ENCODE data around the gene SLC39A11. TPM values are rescaled to one million over a fixed set of nuclear protein-coding genes. Genes with fewer than 3 reads are reported as not detected.

The SLC39A11 gene
- polyA plus RNA-seq, 1 of the 3 experiments (the other 2 are of a cell fraction): 23.5 TPM

DNA sequence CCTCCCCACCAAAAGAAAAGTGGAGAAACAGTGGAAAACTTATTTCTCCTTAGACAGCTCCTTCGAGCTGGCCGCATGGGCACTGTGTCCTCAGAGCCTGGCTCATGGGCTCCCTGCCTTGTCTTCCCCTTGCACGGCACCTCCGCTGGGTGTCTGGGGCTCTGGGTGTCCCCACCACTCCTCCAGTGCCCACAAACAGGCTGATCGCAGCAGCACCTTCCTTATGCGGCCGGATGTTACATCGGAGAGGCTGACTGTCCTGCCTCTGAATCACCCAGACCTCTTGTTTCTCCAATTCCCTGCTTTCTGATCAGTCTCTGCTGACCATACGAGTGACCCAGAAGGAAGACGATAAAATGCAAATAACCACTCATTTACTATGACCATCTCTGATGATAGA, 121.7 kb downstream of the SLC39A11 start:
- DNase-seq: no peak
- Histone ChIP-seq H4K20me1 (ENCODE audit: insufficient read depth) (no peaks in the 10 kb centered on the region), H3F3A (replicated peaks; ENCODE audit: insufficient read depth) (no peaks in the 10 kb centered on the region), H3K4me2 (no peak overlapping the region), H3K9me2 (no peaks in the 10 kb centered on the region), H3K4me3 (ENCODE audit: low read depth in 2 of 2, low read length in 1 of 2) (no peak overlapping the region), H3K4me1 (ENCODE audit: control insufficient read depth in 1 of 2, insufficient read depth in 2 of 2, low read depth in 1 of 2, low read length in 1 of 2) (peaks cover 0 to 8% of the 10 kb centered on the region in 2 experiments; a peak in 1 of 4 replicates), H3K9me3 (no peaks in the 10 kb centered on the region), H3K27me3 (ENCODE audit: insufficient read depth) (no peaks in the 10 kb centered on the region), H3K36me3 (replicated peaks in 1 of 2; ENCODE audit: control insufficient read depth in 1 of 2, insufficient read depth in 2 of 2, low read length in 1 of 2) (no peaks in the 10 kb centered on the region), H3K79me2 (ENCODE audit: insufficient read depth) (no peaks in the 10 kb centered on the region), H3K27ac (ENCODE audit: low read depth in 2 of 2, low read length in 1 of 2) (no peak overlapping the region), H2AFZ (ENCODE audit: low read depth) (no peak overlapping the region), H3K9ac (no peak overlapping the region)
- TF ChIP-seq, protein P1, sequence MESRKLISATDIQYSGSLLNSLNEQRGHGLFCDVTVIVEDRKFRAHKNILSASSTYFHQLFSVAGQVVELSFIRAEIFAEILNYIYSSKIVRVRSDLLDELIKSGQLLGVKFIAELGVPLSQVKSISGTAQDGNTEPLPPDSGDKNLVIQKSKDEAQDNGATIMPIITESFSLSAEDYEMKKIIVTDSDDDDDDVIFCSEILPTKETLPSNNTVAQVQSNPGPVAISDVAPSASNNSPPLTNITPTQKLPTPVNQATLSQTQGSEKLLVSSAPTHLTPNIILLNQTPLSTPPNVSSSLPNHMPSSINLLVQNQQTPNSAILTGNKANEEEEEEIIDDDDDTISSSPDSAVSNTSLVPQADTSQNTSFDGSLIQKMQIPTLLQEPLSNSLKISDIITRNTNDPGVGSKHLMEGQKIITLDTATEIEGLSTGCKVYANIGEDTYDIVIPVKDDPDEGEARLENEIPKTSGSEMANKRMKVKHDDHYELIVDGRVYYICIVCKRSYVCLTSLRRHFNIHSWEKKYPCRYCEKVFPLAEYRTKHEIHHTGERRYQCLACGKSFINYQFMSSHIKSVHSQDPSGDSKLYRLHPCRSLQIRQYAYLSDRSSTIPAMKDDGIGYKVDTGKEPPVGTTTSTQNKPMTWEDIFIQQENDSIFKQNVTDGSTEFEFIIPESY (IDR thresholded peaks at IDR 0.05; ENCODE audit: borderline replicate concordance, low read depth): no peak
- TF ChIP-seq EZH2phosphoT487 (IDR thresholded peaks at IDR 0.05; ENCODE audit: borderline replicate concordance, low read depth): no peak
- no peak for TF ChIP-seq RXRA (IDR thresholded peaks at IDR 0.05; ENCODE audit: borderline replicate concordance, low read depth)
- no peak for TF ChIP-seq FOXJ3 (CRISPR knock-in tag; IDR thresholded peaks at IDR 0.05)
- TF ChIP-seq FOSL2 (IDR thresholded peaks at IDR 0.05; ENCODE audit: borderline replicate concordance, low read depth): no peak
- TF ChIP-seq SIN3A (IDR thresholded peaks at IDR 0.05; ENCODE audit: borderline replicate concordance, low read depth, low read length): no peak
- TF ChIP-seq, protein P2, sequence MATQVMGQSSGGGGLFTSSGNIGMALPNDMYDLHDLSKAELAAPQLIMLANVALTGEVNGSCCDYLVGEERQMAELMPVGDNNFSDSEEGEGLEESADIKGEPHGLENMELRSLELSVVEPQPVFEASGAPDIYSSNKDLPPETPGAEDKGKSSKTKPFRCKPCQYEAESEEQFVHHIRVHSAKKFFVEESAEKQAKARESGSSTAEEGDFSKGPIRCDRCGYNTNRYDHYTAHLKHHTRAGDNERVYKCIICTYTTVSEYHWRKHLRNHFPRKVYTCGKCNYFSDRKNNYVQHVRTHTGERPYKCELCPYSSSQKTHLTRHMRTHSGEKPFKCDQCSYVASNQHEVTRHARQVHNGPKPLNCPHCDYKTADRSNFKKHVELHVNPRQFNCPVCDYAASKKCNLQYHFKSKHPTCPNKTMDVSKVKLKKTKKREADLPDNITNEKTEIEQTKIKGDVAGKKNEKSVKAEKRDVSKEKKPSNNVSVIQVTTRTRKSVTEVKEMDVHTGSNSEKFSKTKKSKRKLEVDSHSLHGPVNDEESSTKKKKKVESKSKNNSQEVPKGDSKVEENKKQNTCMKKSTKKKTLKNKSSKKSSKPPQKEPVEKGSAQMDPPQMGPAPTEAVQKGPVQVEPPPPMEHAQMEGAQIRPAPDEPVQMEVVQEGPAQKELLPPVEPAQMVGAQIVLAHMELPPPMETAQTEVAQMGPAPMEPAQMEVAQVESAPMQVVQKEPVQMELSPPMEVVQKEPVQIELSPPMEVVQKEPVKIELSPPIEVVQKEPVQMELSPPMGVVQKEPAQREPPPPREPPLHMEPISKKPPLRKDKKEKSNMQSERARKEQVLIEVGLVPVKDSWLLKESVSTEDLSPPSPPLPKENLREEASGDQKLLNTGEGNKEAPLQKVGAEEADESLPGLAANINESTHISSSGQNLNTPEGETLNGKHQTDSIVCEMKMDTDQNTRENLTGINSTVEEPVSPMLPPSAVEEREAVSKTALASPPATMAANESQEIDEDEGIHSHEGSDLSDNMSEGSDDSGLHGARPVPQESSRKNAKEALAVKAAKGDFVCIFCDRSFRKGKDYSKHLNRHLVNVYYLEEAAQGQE (IDR thresholded peaks at IDR 0.05; ENCODE audit: low read depth, low read length): no peak
- no peak for TF ChIP-seq ELF1 (IDR thresholded peaks at IDR 0.05)
- no peak for TF ChIP-seq TCF12 (IDR thresholded peaks at IDR 0.05)
- POLR2A ChIA-PET: no interaction called here
- CTCF ChIA-PET: interaction anchor here (0.7 to 3.1 kb wide), 9 partner anchors 11 to 245 kb away, joined by 3 to 13 read pairs (median 4); no protein-coding TSS in a partner anchor
- WGBS (ENCODE audit: low lambda C conversion rate): 94% methylated on average over 10 of the region's 10 CpGs

DNA sequence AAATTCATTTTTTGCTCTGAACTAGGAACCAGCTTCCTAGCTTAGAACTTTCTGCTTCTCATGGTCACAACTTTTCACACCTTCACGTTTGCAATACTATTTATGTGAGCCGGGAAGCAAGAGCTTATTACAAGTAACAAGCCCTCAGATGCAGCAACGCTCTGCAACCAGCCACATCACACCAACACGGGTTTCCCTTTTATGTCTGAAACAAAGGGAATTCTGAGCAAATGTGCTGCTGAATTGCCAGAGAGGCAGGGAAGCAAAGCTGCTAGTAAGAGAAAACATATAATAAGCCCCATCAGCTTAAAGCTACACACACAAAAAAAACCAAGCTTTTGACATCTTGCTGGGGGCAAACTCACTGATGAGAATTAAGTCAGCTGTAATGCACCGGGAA, 122.2 kb downstream of the SLC39A11 start:
- CTCF ChIA-PET: interaction anchor here (0.7 to 3.1 kb wide), 8 partner anchors 11 to 245 kb away, joined by 3 to 11 read pairs (median 4); no protein-coding TSS in a partner anchor
- no peak for DNase-seq
- Histone ChIP-seq H2AFZ (ENCODE audit: low read depth) (no peak overlapping the region), H3K27me3 (ENCODE audit: insufficient read depth) (no peaks in the 10 kb centered on the region), H4K20me1 (ENCODE audit: insufficient read depth) (no peaks in the 10 kb centered on the region), H3K9me3 (no peaks in the 10 kb centered on the region), H3K9ac (no peak overlapping the region), H3K4me1 (ENCODE audit: control insufficient read depth in 1 of 2, insufficient read depth in 2 of 2, low read depth in 1 of 2, low read length in 1 of 2) (peaks cover 0 to 8% of the 10 kb centered on the region in 2 experiments; a peak in 1 of 4 replicates), H3K4me3 (ENCODE audit: low read depth in 2 of 2, low read length in 1 of 2) (no peak overlapping the region), H3K36me3 (replicated peaks in 1 of 2; ENCODE audit: control insufficient read depth in 1 of 2, insufficient read depth in 2 of 2, low read length in 1 of 2) (no peaks in the 10 kb centered on the region), H3K27ac (ENCODE audit: low read depth in 2 of 2, low read length in 1 of 2) (no peak overlapping the region), H3K9me2 (no peaks in the 10 kb centered on the region), H3K4me2 (no peak overlapping the region), H3K79me2 (ENCODE audit: insufficient read depth) (no peaks in the 10 kb centered on the region), H3F3A (replicated peaks; ENCODE audit: insufficient read depth) (no peaks in the 10 kb centered on the region)
- POLR2A ChIA-PET: no interaction called here
- no peak for TF ChIP-seq MEF2A (IDR thresholded peaks at IDR 0.05; ENCODE audit: borderline replicate concordance, low read depth)
- TF ChIP-seq RXRA (IDR thresholded peaks at IDR 0.05; ENCODE audit: borderline replicate concordance, low read depth): no peak
- TF ChIP-seq GABPA (IDR thresholded peaks at IDR 0.05; ENCODE audit: low read depth): no peak
- WGBS (ENCODE audit: low lambda C conversion rate): 88% methylated on average over 5 of the region's 5 CpGs
